PC-9 (cell line): ENCODE measurements around the gene SYMPK. TPM values are rescaled to one million over a fixed set of nuclear protein-coding genes. Genes with fewer than 3 reads are reported as not detected.

ENCODE experiments used
- BruUV-seq: library from RNA; stranded (reverse); fragments of 400-500 nt; replicated peaks from 2 replicates; lab custom pipeline; 2021; lab: Mats Ljungman, UMichigan
- CTCF ChIA-PET: fragments of 300-600 bp; sonication (Branson Sonifier 250); formaldehyde crosslinking; loops from one replicate; lab custom pipeline; 2022; ENCODE audit warnings: antibody characterized with exemption; lab: Charles Lee
- POLR2A ChIA-PET: fragments of 300-600 bp; sonication (Branson Sonifier 250); formaldehyde crosslinking; loops from one replicate; lab custom pipeline; 2022; ENCODE audit warnings: antibody characterized with exemption; ENCODE audit not compliant: unreplicated experiment; lab: Charles Lee
- DNase-seq, 2 experiments: peaks; one replicate each; pipeline versions ENCODE4 v3.0.0 to v3.0.0-alpha.2; 2015 to 2022; ENCODE audit warnings: mixed read lengths in 1 of 2
- H2AFZ ChIP-seq: fragments of 200-600 bp; sonication (generic); 2 replicates; pipeline ENCODE4 v1.8.1; 2017; ENCODE audit warnings: antibody characterized with exemption
- H3F3A ChIP-seq: fragments of 200-600 bp; sonication (generic); 2 replicates; pipeline ENCODE4 v1.8.1; 2017; ENCODE audit warnings: antibody characterized with exemption, mild to moderate bottlenecking, low read depth; ENCODE audit not compliant: insufficient read depth
- H3K27ac ChIP-seq: fragments of 200-600 bp; sonication (generic); 2 replicates; pipeline ENCODE4 v1.6.1; 2016; ENCODE audit warnings: mixed run types
- H3K27me3 ChIP-seq: fragments of 200-600 bp; sonication (generic); 2 replicates; pipeline ENCODE4 v1.6.1; 2016; ENCODE audit warnings: low read depth, mixed run types; ENCODE audit not compliant: insufficient read depth
- H3K36me3 ChIP-seq: fragments of 200-600 bp; sonication (generic); 2 replicates; pipeline ENCODE4 v1.6.1; 2016; ENCODE audit warnings: low read depth, mixed run types
- H3K4me1 ChIP-seq: fragments of 200-600 bp; sonication (generic); replicated peaks from 2 replicates; pipeline ENCODE4 v1.6.1; 2016; ENCODE audit warnings: mixed run types; ENCODE audit not compliant: insufficient read depth
- H3K4me2 ChIP-seq: fragments of 200-600 bp; sonication (generic); 2 replicates; pipeline ENCODE4 v1.6.1; 2017; ENCODE audit warnings: mixed run types
- H3K4me3 ChIP-seq: fragments of 200-600 bp; sonication (generic); 2 replicates; pipeline ENCODE4 v1.6.1; 2016; ENCODE audit warnings: mixed run types
- H3K79me2 ChIP-seq: fragments of 200-600 bp; sonication (generic); 2 replicates; pipeline ENCODE4 v1.6.1; 2017; ENCODE audit warnings: low read depth, mixed run types
- H3K9me2 ChIP-seq: fragments of 200-600 bp; sonication (generic); 2 replicates; pipeline ENCODE4 v1.8.1; 2017; ENCODE audit warnings: mild to moderate bottlenecking; ENCODE audit not compliant: insufficient read depth
- H3K9me3 ChIP-seq: fragments of 200-600 bp; sonication (generic); 2 replicates; pipeline ENCODE4 v1.8.1; 2016; ENCODE audit warnings: low read depth; ENCODE audit not compliant: insufficient read depth
- H4K20me1 ChIP-seq: fragments of 200-600 bp; sonication (generic); 2 replicates; pipeline ENCODE4 v1.8.1; 2017; ENCODE audit not compliant: insufficient read depth
- EZH2 ChIP-seq: fragments of 200-600 bp; sonication (generic); IDR thresholded peaks from 2 replicates; pipeline ENCODE4 v1.8.0; 2017; ENCODE audit warnings: antibody characterized with exemption, low read depth
- intact Hi-C: fragments of 100-400 bp; cut with micrococcal nuclease; formaldehyde crosslinking; loops from one replicate; pipeline ENCODE4 v1.10.0; 2022; ENCODE audit not compliant: unreplicated experiment
- total RNA-seq: library from RNA; stranded (reverse); gene quantifications from 2 replicates; pipeline ENCODE4 v1.2.3, GENCODE V29; 2021
- TF ChIP-seq, protein P1 (sequence below): fragments of 200-600 bp; sonication (generic); conservative IDR thresholded peaks from 2 replicates; pipeline ENCODE4 v1.6.1; 2017; ENCODE audit warnings: mixed run types, antibody characterized with exemption, mild to moderate bottlenecking, moderate library complexity

Gene SYMPK
- total RNA-seq, 1 experiment from 2014 or later = 85.5 TPM

DNA sequence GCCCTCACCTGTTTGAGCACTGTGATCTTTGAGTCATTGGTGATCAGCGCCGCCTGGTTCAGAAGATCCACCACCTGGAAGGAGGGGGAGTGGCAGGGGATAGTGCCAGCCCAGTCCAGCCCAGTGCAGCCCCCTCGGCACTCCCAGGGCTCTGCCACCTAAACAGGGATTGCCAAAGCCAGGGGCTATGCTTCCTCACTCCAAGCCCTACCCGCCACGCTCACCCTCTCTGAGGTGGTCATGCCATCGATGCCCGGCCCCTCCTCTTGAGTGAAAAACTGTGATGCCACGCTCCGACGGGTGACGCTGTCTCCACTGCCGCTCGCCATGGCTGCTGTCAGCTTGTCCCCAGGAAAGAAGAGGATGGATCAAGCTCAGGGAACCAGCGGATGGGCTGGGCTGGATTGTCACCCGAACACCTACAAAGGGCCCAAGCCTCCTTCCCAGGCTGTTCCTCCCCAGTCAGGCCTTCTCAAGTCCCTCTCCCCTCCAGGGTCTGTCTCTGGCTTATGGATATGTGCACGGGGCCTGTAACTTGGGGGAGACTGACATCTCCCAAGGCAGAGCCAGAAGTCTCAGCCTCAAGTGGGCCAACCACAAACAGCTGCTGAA lies 8.7 kb downstream of the SYMPK start:
- no peak for TF ChIP-seq EZH2
- TF ChIP-seq, protein P1, sequence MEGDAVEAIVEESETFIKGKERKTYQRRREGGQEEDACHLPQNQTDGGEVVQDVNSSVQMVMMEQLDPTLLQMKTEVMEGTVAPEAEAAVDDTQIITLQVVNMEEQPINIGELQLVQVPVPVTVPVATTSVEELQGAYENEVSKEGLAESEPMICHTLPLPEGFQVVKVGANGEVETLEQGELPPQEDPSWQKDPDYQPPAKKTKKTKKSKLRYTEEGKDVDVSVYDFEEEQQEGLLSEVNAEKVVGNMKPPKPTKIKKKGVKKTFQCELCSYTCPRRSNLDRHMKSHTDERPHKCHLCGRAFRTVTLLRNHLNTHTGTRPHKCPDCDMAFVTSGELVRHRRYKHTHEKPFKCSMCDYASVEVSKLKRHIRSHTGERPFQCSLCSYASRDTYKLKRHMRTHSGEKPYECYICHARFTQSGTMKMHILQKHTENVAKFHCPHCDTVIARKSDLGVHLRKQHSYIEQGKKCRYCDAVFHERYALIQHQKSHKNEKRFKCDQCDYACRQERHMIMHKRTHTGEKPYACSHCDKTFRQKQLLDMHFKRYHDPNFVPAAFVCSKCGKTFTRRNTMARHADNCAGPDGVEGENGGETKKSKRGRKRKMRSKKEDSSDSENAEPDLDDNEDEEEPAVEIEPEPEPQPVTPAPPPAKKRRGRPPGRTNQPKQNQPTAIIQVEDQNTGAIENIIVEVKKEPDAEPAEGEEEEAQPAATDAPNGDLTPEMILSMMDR = no peak
- no peaks in the 10 kb centered on the region for H3K9me3 ChIP-seq
- intact Hi-C loops = no loop called here
- no peaks in the 10 kb centered on the region for H3K9me2 ChIP-seq
- H2AFZ ChIP-seq = no peak overlapping the region
- BruUV-seq = no TSS peak
- H3K36me3 ChIP-seq = peaks cover 39% of the 10 kb centered on the region
- peaks cover 28% of the 10 kb centered on the region for H3K79me2 ChIP-seq
- ChIA-PET POLR2A (interaction anchor here (0.6 kb wide), 1 partner anchor 124 kb away, joined by 4 read pairs; no protein-coding TSS in a partner anchor), CTCF (no interaction called here)
- DNase-seq = peak in 1 of 2 experiments; percentile 10
- H3F3A ChIP-seq = peaks cover 11% of the 10 kb centered on the region
- no peaks in the 10 kb centered on the region for H3K4me1 ChIP-seq
- H3K27me3 ChIP-seq = no peaks in the 10 kb centered on the region
- H4K20me1 ChIP-seq = peaks cover 18% of the 10 kb centered on the region; the same call in 1 of the 2 replicates
- no peak overlapping the region for H3K27ac ChIP-seq
- H3K4me3 ChIP-seq = no peak overlapping the region
- H3K4me2 ChIP-seq = no peak overlapping the region

DNA sequence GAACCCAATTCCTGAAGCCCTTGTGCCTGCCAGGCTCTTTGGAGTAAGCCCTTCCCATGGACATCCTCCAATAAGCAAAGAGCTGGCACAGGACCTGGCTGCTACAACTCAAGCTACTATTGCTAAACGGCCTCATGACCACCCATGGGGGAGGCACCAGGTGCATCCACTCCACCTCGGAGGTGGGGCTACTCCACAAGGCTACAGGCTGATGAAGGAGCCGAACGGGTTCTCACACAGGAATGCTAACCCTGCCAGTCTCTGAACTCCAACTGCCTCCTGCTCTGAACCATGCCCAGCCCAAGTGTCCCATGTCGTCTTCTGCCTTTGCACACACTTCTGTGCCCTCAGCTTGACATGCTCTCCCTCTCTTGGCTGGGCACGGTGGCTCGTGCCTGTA lies 10.0 kb downstream of the SYMPK start:
- no peak overlapping the region for H3K4me3 ChIP-seq
- H3K9me2 ChIP-seq = no peaks in the 10 kb centered on the region
- H3K4me1 ChIP-seq = no peaks in the 10 kb centered on the region
- peaks cover 19% of the 10 kb centered on the region for H3F3A ChIP-seq
- H3K9me3 ChIP-seq = no peaks in the 10 kb centered on the region
- no peak overlapping the region for H2AFZ ChIP-seq
- H4K20me1 ChIP-seq = 0 out of 2 replicates have a peak, but pooled peaks cover 21% of the 10 kb centered on the region
- H3K36me3 ChIP-seq = peaks cover 45% of the 10 kb centered on the region
- no TSS peak for BruUV-seq
- ChIA-PET CTCF (no interaction called here), POLR2A (interaction anchor here (0.6 kb wide), 1 partner anchor 215 kb away, joined by 7 read pairs; no protein-coding TSS in a partner anchor)
- TF ChIP-seq, protein P1 = no peak
- TF ChIP-seq EZH2 = no peak
- no peaks in the 10 kb centered on the region for H3K27me3 ChIP-seq
- peak; percentile 9 to 32 for DNase-seq
- no peak overlapping the region for H3K27ac ChIP-seq
- H3K79me2 ChIP-seq = peaks cover 16% of the 10 kb centered on the region; the same call in 1 of the 2 replicates
- intact Hi-C loops = no loop called here
- H3K4me2 ChIP-seq = no peak overlapping the region

DNA sequence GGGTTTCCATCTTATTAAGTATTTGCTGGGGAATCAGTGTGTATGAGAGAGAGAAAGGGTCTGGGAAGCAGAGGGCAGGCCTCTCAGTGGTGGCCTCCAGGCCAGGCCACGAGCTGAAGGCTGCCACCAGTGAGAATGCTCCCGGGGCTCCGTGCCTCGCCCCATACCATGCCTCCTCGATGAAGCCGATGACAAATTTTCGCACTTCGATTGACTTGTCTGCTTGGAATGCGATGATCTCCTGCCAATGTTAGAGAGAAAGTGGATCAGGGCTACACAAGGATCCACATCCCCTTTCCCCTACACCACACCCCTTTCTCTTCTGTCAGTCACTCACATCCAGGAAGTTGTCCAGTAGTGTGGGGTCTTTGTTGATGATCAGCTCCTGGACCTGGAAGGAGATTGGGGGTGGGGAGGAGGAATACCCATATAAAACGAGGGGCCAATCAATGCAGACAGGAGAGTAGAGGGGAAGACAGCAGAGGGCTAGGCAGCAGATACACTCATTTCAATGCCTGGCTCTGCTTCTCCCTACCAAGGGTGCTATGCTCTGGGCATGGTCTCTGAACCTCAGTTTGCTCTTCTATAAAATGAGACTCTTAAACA lies 10.7 kb downstream of the SYMPK start:
- ChIA-PET CTCF (no interaction called here), POLR2A (interaction anchor here (0.7 kb wide), 1 partner anchor 27 kb away, joined by 4 read pairs; no protein-coding TSS in a partner anchor)
- no peak overlapping the region for H3K4me3 ChIP-seq
- H3K79me2 ChIP-seq = peaks cover 15% of the 10 kb centered on the region; the same call in 1 of the 2 replicates
- intact Hi-C loops = no loop called here
- peak in 1 of 2 experiments; percentile 19 for DNase-seq
- peaks cover 19% of the 10 kb centered on the region for H3F3A ChIP-seq
- H4K20me1 ChIP-seq = 0 out of 2 replicates have a peak, but pooled peaks cover 21% of the 10 kb centered on the region
- H3K9me3 ChIP-seq = no peaks in the 10 kb centered on the region
- H3K36me3 ChIP-seq = peaks cover 45% of the 10 kb centered on the region
- no peaks in the 10 kb centered on the region for H3K4me1 ChIP-seq
- no peak overlapping the region for H3K27ac ChIP-seq
- H2AFZ ChIP-seq = no peak overlapping the region
- no TSS peak for BruUV-seq
- TF ChIP-seq EZH2 = no peak
- TF ChIP-seq, protein P1 = no peak
- no peak overlapping the region for H3K4me2 ChIP-seq
- H3K27me3 ChIP-seq = no peaks in the 10 kb centered on the region
- H3K9me2 ChIP-seq = no peaks in the 10 kb centered on the region
